ENCODE results near the gene RGS12.

Gene RGS12

GRCh38 chr4:3317011-3317655 lies 24.3 kb downstream of the RGS12 start:
- TF ChIP-seq CTCF (IDR thresholded peaks at IDR 0.05; ENCODE audit: control insufficient read depth, extremely low read depth, insufficient read depth): no peak
- H3K4me3 ChIP-seq (ENCODE audit: low read depth, low read length): no peak overlapping the region
- DNase-seq (ENCODE audit: low read depth): no peak

GRCh38 chr4:3317656-3318211 lies 24.9 kb downstream of the RGS12 start:
- H3K4me3 ChIP-seq (ENCODE audit: low read depth, low read length): no peak overlapping the region
- no peak for DNase-seq (ENCODE audit: low read depth)
- TF ChIP-seq CTCF (IDR thresholded peaks at IDR 0.05; ENCODE audit: control insufficient read depth, extremely low read depth, insufficient read depth): no peak

GRCh38 chr4:3318561-3319021 lies 25.8 kb downstream of the RGS12 start:
- DNase-seq (ENCODE audit: low read depth): no peak
- no peak overlapping the region for H3K4me3 ChIP-seq (ENCODE audit: low read depth, low read length)
- TF ChIP-seq CTCF (IDR thresholded peaks at IDR 0.05; ENCODE audit: control insufficient read depth, extremely low read depth, insufficient read depth): no peak

GRCh38 chr4:3320361-3321023 lies 27.7 kb downstream of the RGS12 start:
- DNase-seq (ENCODE audit: low read depth): peak; percentile 73
- TF ChIP-seq CTCF (IDR thresholded peaks at IDR 0.05; ENCODE audit: control insufficient read depth, extremely low read depth, insufficient read depth): no peak

GRCh38 chr4:3321295-3321889 lies 28.6 kb downstream of the RGS12 start:
- TF ChIP-seq CTCF (IDR thresholded peaks at IDR 0.05; ENCODE audit: control insufficient read depth, extremely low read depth, insufficient read depth): no peak
- no peak for DNase-seq (ENCODE audit: low read depth)
- no peak overlapping the region for H3K4me3 ChIP-seq (ENCODE audit: low read depth, low read length)

More at GRCh38 chr4:3320361-3321023, 27.7 kb downstream of the RGS12 start:
- H3K4me3 ChIP-seq (ENCODE audit: low read depth, low read length): no peak overlapping the region

GRCh38 chr4:3322059-3322550 lies 29.3 kb downstream of the RGS12 start:
- no peak for TF ChIP-seq CTCF (IDR thresholded peaks at IDR 0.05; ENCODE audit: control insufficient read depth, extremely low read depth, insufficient read depth)
- no peak for DNase-seq (ENCODE audit: low read depth)
- H3K4me3 ChIP-seq (ENCODE audit: low read depth, low read length): no peak overlapping the region

Data from LNCaP clone FGC (cell line).